Suprapubic skin (tissue), 4 donors: ENCODE data around the gene NAGK. TPM values are rescaled to one million over a fixed set of nuclear protein-coding genes. Genes with fewer than 3 reads are reported as not detected.

Experiments used
- DNase-seq, 2 donors: peaks; one replicate each; pipeline ENCODE4 v3.0.0-alpha.2; 2019; ENCODE audit warnings: low spot score in 2 of 2
- H3K27ac ChIP-seq: fragments of 200-600 bp; sonication (generic); one replicate; pipeline ENCODE4 v1.5.1; 2019
- H3K27me3 ChIP-seq: fragments of 200-600 bp; sonication (generic); one replicate; pipeline ENCODE4 v1.5.1; 2019
- H3K36me3 ChIP-seq: fragments of 200-600 bp; sonication (generic); one replicate; pipeline ENCODE4 v1.5.1; 2019
- H3K4me1 ChIP-seq: fragments of 200-600 bp; sonication (generic); one replicate; pipeline ENCODE4 v1.5.1; 2019
- H3K4me3 ChIP-seq: fragments of 200-600 bp; sonication (generic); one replicate; pipeline ENCODE4 v1.5.1; 2019; ENCODE audit warnings: mild to moderate bottlenecking
- H3K9me3 ChIP-seq: fragments of 200-600 bp; sonication (generic); one replicate; pipeline ENCODE4 v1.5.1; 2019
- CTCF ChIP-seq, 2 donors: fragments of 200-600 bp in 1 of 2; fragments of 450-650 bp in 1 of 2; sonication (generic) in 1 of 2; IDR thresholded peaks; one replicate each; pipeline ENCODE4 v1.5.1; 2016 to 2019; ENCODE audit warnings: antibody characterized with exemption in 2 of 2, mild to moderate bottlenecking in 1 of 2, moderate library complexity in 1 of 2
- EP300 ChIP-seq: sonication (generic); formaldehyde crosslinking; IDR thresholded peaks from one replicate; pipeline ENCODE4 v1.6.1; 2017; ENCODE audit warnings: antibody characterized with exemption
- POLR2A ChIP-seq, 2 donors: fragments of 450-650 bp; IDR thresholded peaks; one replicate each; pipeline ENCODE4 v1.6.1; 2017; ENCODE audit warnings: antibody characterized with exemption in 2 of 2, mild to moderate bottlenecking in 2 of 2, moderate library complexity in 2 of 2
- POLR2AphosphoS5 ChIP-seq, 3 donors: sonication (generic); formaldehyde crosslinking; IDR thresholded peaks; one replicate each; pipeline ENCODE4 v1.6.1; 2017; ENCODE audit warnings: antibody characterized with exemption in 3 of 3
- WGBS: methylation state at CpG from one replicate; pipeline ENCODE4 v1.1.5; 2018; 5-methylcytosine and 5-hydroxymethylcytosine counted together
- total RNA-seq, 4 donors: library from RNA; depleted of rRNA; stranded (reverse); fragments of >200 nt; gene quantifications; one replicate each; pipeline ENCODE4 v1.1.0, GENCODE V29; 2016

NAGK gene
- total RNA-seq, 4 donors from 2014 or later: 122 to 233 (median 153) TPM

DNA sequence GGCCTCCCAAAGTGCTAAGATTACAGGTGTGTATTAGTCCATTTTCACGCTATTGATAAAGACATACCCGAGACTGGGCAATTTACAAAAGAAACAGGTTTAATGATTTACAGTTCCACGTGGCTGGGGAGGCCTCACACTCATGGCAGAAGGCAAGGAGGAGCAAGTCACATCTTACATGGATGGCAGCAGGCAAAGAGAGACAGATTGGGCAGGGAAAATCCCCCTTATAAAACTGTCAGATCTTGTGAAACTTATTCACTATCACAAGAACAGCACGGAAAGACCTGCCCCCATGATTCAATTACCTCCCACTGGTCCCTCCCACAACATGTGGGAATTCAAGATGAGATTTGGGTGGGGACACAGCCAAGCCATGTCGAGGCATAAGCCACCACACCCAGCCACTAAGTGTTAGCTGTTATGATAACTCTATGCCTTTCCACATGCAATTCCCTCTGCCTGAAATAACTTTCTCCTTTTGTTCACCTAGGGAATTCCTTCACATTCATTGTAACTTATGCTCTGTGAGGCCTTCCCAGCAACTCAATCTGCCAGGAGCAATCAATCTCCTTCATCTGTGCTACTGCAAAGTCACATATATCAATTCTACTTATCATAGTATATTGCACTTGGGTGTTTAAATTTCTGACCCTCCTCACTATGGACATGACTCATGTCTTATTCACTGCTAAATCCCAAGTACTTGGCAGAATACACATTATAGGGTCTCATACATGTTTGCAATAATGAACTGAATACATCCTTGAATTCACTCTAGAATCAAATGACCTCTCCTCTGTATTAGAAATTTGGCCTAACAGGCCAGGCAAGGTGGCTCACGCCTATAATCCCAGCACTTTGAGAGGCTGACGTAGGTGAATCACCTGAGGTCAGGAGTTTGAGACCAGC is 54.2 kb downstream of the NAGK start:
- Histone ChIP-seq H3K36me3 (peaks cover 47% of the 10 kb centered on the region), H3K4me1 (peaks cover 8% of the 10 kb centered on the region), H3K27ac (no peak overlapping the region), H3K4me3 (no peak overlapping the region), H3K9me3 (no peaks in the 10 kb centered on the region), H3K27me3 (no peaks in the 10 kb centered on the region)
- no peak for TF ChIP-seq POLR2AphosphoS5 (IDR thresholded peaks at IDR 0.05)
- TF ChIP-seq POLR2A (IDR thresholded peaks at IDR 0.05): no peak
- TF ChIP-seq CTCF (IDR thresholded peaks at IDR 0.05): no peak
- no peak for TF ChIP-seq EP300
- DNase-seq: no peak
- WGBS: 87% methylated on average over 7 of the region's 7 CpGs

GRCh38 chr2:71125506-71126294 is 57.3 kb downstream of the NAGK start:
- H3K27ac ChIP-seq: no peak overlapping the region
- DNase-seq: no peak
- H3K36me3 ChIP-seq: peaks cover 22% of the 10 kb centered on the region
- no peaks in the 10 kb centered on the region for H3K9me3 ChIP-seq
- H3K4me3 ChIP-seq: no peak overlapping the region
- TF ChIP-seq POLR2AphosphoS5 (IDR thresholded peaks at IDR 0.05) (no peak), EP300 (no peak), POLR2A (IDR thresholded peaks at IDR 0.05) (no peak), CTCF (IDR thresholded peaks at IDR 0.05) (no peak)
- H3K27me3 ChIP-seq: no peaks in the 10 kb centered on the region
- peaks cover 24% of the 10 kb centered on the region for H3K4me1 ChIP-seq
- 88% methylated on average over 7 of the region's 7 CpGs for WGBS

GRCh38 chr2:71126957-71127356 is 58.5 kb downstream of the NAGK start:
- Histone ChIP-seq H3K4me3 (no peak overlapping the region), H3K27me3 (no peaks in the 10 kb centered on the region), H3K9me3 (no peaks in the 10 kb centered on the region), H3K4me1 (peaks cover 34% of the 10 kb centered on the region), H3K27ac (no peak overlapping the region), H3K36me3 (peaks cover 15% of the 10 kb centered on the region)
- WGBS: 55% methylated on average over 3 of the region's 3 CpGs
- DNase-seq: no peak
- no peak for TF ChIP-seq POLR2A (IDR thresholded peaks at IDR 0.05)
- TF ChIP-seq EP300: no peak
- no peak for TF ChIP-seq POLR2AphosphoS5 (IDR thresholded peaks at IDR 0.05)
- no peak for TF ChIP-seq CTCF (IDR thresholded peaks at IDR 0.05)

Other genes with a start within 250 kb of the NAGK start
- gene CLEC4F, start 248.0 kb upstream of the NAGK start, total RNA-seq: 1 to 10 TPM in 2 of 4 donors, under 1 TPM in 2; 0.60 to 3.0 (median 0.93) TPM
- 10 to 100 TPM; 25.4 to 81.3 (median 50.5) TPM for gene CD207, start 232.8 kb upstream of the NAGK start, total RNA-seq
- 1 to 10 TPM; 1.2 to 5.8 (median 3.1) TPM for gene VAX2, start 168.1 kb upstream of the NAGK start, total RNA-seq
- gene ATP6V1B1, start 132.7 kb upstream of the NAGK start, total RNA-seq: 10 to 100 TPM; 22.7 to 66.9 (median 39.5) TPM
- gene ANKRD53, start 90.0 kb upstream of the NAGK start, total RNA-seq: 1 to 10 TPM in 2 of 4 donors, not detected in 2; 2.9 to 5.5 TPM
- gene TEX261, start 73.8 kb upstream of the NAGK start, total RNA-seq: 10 to 100 TPM; 19.7 to 31.0 (median 26.8) TPM
- gene MCEE, start 61.6 kb downstream of the NAGK start, total RNA-seq: 10 to 100 TPM; 20.9 to 45.8 (median 25.5) TPM
- gene MPHOSPH10, start 62.0 kb downstream of the NAGK start, total RNA-seq: 10 to 100 TPM; 16.7 to 34.0 (median 24.7) TPM
- gene PAIP2B, start 158.5 kb downstream of the NAGK start, total RNA-seq: 10 to 100 TPM; 21.0 to 30.3 (median 26.7) TPM